Islet of Langerhans (tissue), 1 donor: Measurements from ENCODE around the gene LCORL.
A peak's percentile ranks its signal among the peaks of the same experiment; 100 is the strongest.
"Not testable (repeated sequence)": the region's sequence is repeated elsewhere in the genome, so short reads cannot be mapped to it uniquely, and the experiment has no call there.

ENCODE experiments used
- FAIRE-seq: peaks from one replicate; lab custom pipeline; 2011; peaks lifted over from hg19 to GRCh38; lab: Jason Lieb, UNC

The LCORL gene

DNA sequence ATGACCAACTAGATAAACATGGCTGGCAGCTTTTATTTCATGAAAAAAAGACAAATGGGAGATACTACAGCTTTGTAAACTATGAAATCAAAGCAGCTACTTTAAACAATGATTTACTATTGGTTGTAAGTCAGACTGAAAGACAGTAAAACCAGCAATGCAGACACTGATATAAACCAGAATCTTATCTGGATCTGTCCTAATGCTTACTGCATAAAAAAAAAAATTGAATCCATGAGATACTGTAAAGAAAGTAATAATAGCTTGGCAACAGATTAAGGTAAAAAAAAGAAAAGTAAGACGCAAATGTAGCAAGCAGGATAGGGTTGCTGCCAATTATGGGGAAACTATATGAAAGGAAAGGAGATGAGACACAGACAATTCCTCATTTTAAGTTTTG lies 7.3 kb downstream of the LCORL start:
- no peak for FAIRE-seq

DNA sequence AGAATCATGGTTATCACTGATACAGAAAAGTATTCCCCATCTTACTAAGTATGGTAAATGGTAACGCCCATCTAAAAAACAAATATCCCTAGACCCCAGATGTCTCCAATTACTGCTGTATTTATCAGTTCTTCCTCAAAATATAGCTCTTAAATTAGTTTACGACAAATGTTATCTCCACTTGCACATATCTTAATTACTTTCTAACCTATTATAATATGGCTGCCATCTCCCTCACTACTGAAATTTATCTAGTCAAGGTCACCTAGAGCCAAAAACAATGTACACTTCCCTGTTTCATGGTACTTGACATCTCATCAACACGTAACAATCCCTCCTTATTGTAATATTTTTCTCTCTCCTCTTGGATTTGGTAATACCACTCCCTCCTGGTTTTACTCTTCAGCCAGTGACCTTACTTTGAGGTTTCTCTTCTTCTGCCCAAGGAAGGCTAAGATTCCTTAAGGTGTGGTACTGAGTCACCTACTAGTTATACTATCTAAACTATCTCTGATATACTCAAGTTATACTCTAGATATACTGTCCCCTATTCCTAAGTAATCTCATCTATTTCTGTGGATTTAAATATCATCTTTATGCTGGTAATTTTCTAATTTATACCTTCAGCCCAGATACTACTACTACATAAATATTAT lies 8.6 kb downstream of the LCORL start:
- FAIRE-seq, result no peak

DNA sequence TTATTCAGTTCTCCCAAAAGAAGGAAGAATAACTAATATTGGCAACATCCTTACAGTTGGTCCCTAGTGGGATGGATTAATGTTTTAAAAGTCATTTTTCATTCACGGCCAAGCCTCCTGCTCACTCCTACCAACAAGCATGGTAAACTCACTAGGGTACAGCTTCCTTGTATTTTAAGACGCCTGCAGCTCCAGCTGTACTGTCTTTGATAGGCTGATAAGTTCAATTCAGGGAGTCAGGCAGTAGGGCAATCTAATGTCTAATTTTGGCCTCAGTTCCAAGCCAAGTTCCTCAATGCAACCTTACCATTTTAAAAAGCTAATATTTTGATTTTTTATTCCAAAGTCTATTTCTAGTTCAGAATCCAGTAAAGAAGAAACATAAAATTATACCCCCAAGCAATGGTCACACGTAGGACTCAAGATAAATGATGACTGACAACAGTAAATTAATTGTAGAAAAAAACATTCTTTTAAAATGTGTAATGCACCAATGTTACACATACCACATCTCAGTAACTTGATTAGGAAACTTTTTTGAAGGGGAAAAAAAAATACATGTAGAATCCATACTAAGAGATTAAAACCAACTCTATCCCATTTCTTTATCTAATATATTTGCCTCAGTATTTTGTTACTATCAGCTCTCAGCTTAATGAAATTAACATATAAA lies 9.3 kb downstream of the LCORL start:
- no peak for FAIRE-seq

DNA sequence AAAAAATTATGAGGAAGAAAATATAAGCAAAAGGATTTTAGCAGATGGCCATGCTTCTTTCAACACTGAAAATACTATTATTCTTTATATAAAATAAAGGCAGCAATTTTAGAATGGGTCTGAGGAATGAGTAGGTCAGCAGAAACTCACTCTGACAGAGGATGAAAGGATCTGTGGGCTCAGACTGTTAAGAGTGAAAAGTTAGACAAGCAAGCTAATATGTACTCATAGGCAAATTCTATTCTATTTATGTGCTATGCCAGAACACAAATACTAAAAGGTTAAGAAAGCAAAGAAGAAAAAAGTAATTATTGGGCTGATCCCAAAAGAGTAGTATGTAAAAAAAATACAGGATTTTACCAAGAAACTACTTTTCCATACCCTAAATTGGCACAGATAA lies 13.9 kb downstream of the LCORL start:
- FAIRE-seq, result no peak

DNA sequence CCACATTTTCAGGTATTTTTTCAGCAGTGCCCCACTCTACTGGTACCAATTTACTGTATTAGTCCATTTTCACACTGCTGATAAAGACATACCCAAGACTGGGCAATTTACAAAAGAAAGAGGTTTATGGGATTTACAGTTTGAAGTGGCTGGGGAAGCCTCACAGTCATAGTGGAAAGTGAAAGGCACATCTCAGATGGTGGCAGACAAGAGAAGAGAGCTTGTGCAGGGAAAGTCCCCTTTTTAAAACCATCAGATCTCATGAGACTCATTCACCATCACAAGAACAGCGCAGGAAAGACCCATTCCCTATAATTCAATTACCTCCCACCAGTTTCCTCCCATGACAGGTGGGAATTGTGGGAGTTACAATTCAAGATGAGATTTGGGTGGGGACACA lies 15.1 kb downstream of the LCORL start:
- FAIRE-seq, result not testable (repeated sequence)

DNA sequence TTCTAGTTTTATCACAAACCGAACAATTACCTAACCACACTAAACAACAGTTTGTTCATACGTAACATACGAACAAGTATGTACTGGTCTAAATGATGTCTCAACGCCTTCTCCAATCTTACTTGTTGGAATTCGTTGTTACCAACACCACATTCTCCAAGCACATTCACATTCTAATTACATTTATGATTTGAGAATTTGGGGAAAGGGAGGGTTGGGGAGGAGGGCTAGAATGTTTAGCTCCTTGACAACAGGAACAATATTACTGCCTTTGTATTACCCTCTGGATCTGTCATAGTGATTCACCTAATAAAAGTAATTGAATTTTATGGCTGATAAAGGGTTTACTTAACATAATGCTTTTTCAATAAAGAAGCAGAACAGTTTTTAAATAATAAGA lies 24.4 kb downstream of the LCORL start:
- no peak for FAIRE-seq

DNA sequence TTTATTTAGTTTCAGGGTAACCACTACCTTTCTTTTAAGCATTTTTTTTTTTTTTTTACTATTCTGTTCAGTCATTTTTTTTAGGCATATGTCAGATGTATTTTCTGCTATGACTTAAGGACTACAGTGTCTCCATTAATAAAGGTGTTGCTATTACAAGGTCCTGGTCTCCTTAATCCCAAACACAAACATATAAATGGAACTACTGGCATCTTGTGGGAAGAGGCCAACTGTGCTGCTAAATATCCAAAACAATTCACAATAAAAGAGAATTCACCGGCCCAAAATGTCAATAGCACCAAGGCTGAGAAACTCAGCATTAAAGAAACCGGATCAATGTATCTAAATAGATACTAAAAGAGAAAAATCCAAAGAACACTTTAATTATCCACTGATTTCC lies 26.4 kb downstream of the LCORL start:
- FAIRE-seq, result no peak

DNA sequence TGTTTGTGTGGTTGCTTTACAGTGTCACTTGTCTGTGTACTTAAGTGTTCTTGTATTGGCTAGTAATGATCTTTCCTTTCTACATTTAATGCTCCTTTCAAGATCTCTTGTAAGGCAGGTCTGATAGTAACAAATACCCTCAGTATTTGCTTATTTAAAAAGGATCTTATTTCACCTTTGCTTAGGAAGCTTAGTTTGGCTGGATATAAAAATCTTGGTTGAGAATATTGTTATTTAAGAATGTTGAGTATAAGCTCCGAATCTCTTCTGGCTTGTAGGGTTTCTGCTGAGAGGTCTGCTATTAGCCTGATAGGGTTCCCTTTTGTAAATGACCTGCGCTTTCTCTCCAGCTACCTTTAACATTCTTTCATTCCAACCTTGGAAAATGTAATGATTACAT lies 35.7 kb downstream of the LCORL start:
- FAIRE-seq, result no peak

DNA sequence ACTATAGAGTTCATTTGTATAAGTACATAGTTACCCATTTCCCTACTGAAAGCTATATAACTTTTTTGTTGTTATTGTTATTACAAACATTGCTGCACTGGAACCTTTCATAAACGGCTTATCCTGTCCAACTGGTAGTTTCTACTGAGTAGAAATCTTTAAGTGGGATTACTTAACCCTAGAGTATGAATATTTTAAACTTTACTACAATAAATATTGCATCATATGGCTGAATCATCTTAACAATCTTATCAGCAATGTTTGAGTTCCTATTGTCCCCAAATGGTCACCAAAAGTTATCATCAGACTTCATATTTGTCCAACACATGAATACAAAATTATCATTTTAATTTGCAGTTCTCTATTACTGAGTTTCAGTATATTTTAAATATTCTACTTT lies 40.5 kb downstream of the LCORL start:
- FAIRE-seq, result no peak

DNA sequence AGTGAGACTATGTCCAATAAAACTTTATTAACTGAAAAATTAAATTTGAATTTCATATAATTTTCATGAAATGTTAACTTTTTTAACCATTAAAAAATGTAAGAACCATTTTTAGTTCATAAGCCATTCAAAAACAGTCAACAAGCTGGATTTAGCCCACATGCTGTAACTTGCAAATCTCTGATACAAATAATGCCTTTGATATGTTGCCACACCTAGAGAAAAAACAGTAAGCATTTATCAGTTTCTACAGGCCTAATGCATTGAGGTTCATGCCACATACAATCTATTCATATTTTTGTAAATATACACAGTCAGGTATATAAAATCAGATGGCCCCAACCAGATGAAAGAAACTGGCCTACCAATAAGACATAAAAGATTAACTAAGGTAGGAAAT lies 52.8 kb downstream of the LCORL start:
- no peak for FAIRE-seq

DNA sequence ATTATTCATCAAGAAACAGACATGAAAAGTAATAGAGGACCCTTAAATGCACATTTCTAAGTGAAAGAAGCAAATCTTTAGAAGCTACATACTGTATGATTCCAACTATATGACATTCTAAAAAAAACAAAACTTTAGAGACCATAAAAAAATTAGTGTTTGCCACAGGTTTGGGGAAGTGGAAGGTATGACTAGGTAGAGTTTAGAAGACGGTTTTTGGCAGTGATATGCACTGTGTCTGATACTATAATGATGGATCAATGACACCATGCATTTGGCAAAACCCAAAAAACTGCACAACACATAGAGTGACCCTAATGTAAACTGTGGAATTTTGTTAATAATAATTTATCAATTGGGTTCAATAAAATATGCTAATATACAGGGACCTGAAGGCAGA lies 54.5 kb downstream of the LCORL start:
- FAIRE-seq, result no peak

DNA sequence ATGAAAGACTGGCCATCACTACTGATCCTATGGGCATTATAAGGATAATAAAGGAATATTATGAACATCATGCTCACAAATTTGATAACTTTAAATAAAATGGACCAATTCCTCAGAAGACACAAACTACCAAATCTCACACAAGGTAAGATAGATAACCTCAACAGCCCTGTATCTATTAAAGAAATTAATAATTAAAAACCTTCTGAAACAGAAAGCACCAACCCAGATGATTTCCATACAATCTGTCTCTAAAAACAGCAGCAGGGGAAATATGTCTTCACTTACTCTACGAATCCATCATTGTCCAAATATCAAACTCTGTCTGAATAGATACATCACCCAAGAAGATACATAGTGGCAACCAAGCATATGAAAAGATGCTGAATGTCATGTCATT lies 55.2 kb downstream of the LCORL start:
- no peak for FAIRE-seq

DNA sequence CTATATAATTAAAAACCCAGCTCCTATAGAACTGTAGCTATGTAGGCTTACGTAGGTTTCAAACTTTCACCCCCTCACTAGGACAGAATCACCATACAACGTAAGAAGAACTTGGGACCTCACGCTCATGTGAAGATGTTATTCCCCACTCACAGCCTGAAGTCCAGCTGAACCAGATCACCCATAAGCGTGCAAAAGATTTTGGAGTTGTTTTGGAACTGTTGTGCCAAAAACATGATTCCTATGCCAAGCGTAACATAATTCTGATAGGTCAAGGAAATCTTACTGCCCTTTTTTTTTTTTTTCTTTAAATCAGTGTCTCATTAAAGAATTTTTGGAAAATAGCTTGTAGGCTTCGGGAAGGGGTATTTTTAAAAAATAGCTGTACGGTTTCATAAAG lies 57.0 kb downstream of the LCORL start:
- FAIRE-seq, result no peak

DNA sequence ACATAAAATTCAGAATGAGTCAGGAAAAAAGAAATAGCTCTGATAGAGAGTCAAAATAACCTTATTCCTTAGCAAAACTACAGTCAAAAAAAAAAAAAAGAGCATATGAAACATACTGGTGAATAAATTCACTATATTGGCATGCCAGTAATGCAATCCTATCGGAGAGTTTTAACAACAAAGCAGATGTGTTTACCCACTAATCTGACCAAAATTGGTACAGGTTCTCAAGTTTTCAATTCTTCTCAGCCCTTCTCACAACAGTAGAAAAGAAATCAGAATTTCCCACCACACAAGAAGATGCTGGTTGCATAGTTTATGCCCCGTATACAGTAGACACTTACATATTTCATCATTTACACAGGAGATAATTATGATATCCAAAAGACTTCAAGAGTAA lies 59.4 kb downstream of the LCORL start:
- FAIRE-seq, result peak; percentile 60

DNA sequence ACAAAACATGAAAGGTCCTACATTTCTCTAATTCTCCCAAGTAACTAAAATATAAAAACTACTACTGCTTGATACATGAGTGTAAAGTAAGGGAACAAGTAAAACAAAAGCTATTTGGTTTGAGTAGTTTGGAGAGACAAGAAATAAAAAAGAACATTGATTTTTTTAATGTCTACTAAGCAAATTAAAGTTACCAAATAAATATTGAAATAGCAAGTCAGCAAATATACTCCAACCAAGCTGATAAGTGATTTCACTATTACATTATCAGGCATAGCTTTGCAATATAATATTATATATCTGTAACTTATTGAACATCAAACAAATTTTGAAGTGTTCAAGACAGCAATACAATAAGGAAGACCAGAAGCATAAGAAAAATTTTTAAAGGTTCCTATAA lies 60.3 kb downstream of the LCORL start:
- no peak for FAIRE-seq

DNA sequence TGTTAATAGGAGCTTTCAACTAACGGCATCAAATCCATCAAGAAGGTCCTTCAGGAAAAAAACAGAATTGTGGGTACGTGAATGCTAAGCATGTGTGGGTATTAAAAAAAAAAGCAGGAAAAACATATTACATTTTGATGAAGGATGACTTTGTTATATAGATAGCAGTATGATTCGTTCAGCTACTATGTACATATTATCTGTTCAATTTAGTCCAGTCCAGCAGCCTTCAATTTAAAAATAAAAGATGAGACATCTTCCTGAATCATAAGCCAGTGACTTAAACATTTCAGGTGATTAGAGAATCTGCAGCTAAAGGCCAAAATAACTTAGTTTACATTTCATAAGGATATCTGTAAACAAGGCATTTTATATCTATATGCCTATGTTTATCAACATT lies 63.4 kb downstream of the LCORL start:
- no peak for FAIRE-seq

DNA sequence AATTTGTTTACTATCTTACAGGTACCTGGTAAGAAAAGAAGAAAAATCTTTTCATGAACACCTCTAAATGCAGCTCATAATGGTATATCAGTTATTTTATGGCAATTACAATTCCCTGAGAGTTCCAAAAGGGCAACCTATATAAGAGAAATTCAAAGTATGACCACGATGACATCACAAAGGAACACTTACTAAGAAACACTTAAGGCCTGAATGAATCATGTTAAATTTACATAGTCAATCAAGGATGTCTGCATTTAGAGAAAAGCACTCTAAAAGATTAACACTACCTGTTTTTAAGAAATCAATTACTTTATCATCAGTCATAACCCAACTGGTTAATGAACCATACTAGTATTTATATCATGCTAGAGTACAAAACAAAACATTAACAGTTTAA lies 63.9 kb downstream of the LCORL start:
- peak; percentile 84 for FAIRE-seq

DNA sequence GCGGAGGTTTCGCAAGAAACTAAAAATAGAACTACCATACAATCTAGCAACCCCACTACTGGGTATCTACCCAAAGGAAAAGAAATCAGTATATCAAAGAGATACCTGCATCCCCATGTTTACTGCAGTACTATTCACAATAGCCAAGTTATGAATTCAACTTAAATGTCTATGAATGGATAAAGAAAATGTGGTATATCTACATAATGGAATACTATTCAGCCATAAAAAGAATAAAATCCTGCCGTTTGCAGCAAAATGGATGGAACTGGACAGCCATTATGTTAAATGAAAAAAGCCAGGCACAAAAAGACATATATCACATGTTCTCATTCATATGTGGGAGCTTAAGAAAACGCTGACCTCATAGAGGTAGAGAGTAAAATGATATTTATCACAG lies 65.3 kb downstream of the LCORL start:
- no peak for FAIRE-seq

DNA sequence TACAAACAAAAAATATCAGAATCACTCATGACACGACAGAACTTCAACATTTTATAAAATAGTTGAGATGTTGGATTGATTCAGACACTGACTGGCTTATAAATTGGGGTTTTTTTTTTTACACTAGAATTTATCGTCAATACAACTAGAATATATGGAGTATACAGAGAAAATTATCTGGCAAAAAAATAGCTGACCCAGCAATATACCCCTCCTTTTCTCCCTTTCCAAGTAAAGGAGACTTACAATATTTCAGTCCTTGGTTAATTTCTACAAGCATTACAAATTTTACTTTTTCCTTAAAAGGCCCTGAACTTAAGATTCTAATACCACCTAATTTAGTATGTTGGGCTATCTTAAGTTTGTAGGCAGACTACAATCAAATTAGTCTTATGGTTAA lies 76.3 kb downstream of the LCORL start:
- no peak for FAIRE-seq

DNA sequence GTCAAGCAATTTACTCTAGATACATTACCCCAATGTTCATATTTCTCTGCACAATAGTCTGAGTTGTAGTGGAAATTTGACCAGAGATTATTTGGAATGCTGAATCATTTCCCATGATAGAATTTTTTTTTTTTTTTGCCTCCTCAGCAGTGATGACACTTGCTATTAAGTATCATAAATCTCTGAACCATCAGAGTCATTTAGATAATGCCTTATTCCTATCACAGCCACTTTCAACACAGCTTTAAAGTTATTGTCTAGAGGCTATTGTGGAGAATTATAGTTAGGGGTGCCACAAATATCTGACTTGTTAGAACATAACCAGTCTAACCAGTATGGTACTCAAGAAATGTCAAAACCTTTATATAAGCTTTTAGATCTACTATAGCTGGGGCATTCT lies 79.8 kb downstream of the LCORL start:
- FAIRE-seq, result peak; percentile 49

DNA sequence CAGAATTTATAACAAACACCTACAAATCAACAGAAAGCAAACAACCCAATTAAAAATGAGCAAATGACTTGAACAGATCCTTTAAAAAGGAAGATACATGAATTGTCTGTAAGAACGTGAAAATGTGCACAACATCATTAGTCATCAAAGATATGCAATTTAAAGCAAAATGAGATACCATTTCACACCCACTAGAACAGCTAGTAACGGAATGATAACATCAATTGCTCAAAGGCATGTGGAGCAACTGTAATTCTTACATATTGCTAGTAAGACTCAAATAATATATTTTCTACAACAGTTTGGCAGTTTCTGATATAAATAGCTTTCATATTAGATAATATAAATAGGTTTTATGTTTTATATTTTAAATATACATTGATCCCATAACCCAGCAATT lies 82.5 kb downstream of the LCORL start:
- FAIRE-seq, result peak; percentile 72

DNA sequence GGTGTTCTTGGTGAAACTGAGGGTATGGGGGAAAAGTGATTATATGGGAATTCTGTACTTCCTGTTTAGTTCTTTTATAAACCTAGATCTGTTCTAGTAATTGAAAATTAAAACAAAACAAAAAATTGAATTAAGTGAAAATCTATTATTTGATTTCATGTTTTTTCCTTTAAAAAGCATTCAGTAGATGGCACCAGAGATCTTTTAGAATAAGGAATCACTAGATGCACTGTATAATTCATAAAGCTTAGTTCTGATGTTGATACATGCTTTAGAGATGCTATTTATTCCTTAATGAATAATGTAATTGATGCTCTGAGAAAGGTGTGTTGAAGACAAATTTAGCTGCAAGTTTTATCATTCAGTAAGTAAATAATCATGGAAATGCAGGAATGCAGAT lies 87.3 kb downstream of the LCORL start:
- FAIRE-seq, result no peak

DNA sequence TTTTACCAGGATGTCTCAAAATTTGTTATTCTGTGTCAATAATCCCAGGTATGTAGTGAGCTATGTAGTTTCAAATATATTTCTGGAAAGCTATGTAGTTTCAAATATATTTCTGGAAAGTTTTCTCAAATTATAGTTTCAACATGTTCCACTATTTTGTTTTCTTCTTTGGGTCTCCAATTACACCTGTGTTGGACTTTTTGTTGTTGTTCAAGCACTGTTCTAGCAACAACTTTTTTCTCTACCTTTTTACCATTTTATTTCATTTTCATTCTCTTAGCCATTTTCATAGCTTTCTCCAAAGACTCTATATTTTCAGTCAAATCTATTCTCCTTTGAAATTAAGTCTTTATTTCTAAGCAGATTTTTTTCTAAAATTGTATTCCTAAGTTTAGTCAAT lies 88.4 kb downstream of the LCORL start:
- FAIRE-seq, result no peak

DNA sequence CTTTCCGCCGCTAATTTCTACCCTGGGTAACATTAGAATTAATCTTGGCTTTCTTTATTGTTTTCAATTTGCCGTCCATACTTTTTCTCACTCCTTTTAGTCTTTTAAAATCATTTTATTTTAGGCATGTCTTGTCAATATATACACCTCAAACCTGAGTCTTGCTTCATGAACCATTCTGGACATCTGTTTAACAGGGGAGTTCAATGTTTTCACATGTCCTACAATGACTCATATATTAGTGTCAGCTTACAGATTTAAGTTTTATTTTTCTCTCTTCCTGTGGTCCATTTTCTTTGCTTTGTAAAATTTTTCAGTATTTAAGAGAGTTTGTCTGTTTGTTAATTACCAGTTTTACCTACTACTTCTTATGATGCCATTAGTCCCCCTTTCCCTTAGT lies 89.5 kb downstream of the LCORL start:
- FAIRE-seq, result no peak

DNA sequence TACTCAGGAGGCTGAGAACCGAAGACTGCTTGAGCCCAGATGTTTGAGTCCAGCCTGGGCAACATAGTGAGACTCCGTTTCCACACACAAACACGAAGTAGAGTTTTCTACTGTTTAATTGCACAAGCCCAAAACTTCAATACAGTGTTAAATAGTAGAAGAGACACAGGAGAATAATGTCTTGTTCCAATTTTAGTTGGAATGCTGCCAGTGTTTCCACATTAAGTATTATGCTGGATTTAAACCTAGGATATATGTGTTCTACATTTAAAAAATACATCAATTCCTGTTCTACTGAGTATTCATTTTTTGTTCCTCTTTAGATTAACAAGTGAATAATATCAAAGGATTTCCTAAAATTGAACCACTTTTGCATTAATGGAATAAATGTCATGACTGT lies 91.3 kb downstream of the LCORL start:
- no peak for FAIRE-seq
